ENCODE measurements around the gene RAB28.

Gene RAB28

GRCh38 chr4:13454786-13455185 lies 29.4 kb downstream of the RAB28 start:
- no peak overlapping the region for H3K4me3 ChIP-seq (ENCODE audit: low read depth, low read length)
- TF ChIP-seq CTCF (IDR thresholded peaks at IDR 0.05; ENCODE audit: low read depth, low read length) (no peak), MYC (IDR thresholded peaks at IDR 0.05; ENCODE audit: low read depth, low read length) (no peak), POLR2A (IDR thresholded peaks at IDR 0.05; ENCODE audit: extremely low read depth, insufficient read length) (no peak), MAX (IDR thresholded peaks at IDR 0.05; ENCODE audit: low read depth, low read length) (no peak)
- no peak for DNase-seq (ENCODE audit: low read depth)

- no peak overlapping the region for H3K4me3 ChIP-seq (ENCODE audit: low read depth, low read length)
- DNase-seq (ENCODE audit: low read depth): no peak
- TF ChIP-seq POLR2A (IDR thresholded peaks at IDR 0.05; ENCODE audit: extremely low read depth, insufficient read length) (no peak), CTCF (IDR thresholded peaks at IDR 0.05; ENCODE audit: low read depth, low read length) (no peak)
Observed at GRCh38 chr4:13452927-13453579, 31.1 kb downstream of the RAB28 start.

- TF ChIP-seq MYC (IDR thresholded peaks at IDR 0.05; ENCODE audit: low read depth, low read length): no peak
- no peak for TF ChIP-seq MAX (IDR thresholded peaks at IDR 0.05; ENCODE audit: low read depth, low read length)
- no peak for TF ChIP-seq POLR2A (IDR thresholded peaks at IDR 0.05; ENCODE audit: extremely low read depth, insufficient read length)
- H3K4me3 ChIP-seq (ENCODE audit: low read depth, low read length): no peak overlapping the region
Observed at GRCh38 chr4:13449590-13449989, 34.5 kb downstream of the RAB28 start.

GRCh38 chr4:13445841-13446790 lies 38.0 kb downstream of the RAB28 start:
- no peak for TF ChIP-seq POLR2A (IDR thresholded peaks at IDR 0.05; ENCODE audit: extremely low read depth, insufficient read length)
- no peak overlapping the region for H3K4me3 ChIP-seq (ENCODE audit: low read depth, low read length)
- DNase-seq (ENCODE audit: low read depth): no peak

More at GRCh38 chr4:13449590-13449989, 34.5 kb downstream of the RAB28 start:
- no peak for DNase-seq (ENCODE audit: low read depth)

GRCh38 chr4:13441506-13441905 lies 42.6 kb downstream of the RAB28 start:
- DNase-seq (ENCODE audit: low read depth): no peak
- TF ChIP-seq CTCF (IDR thresholded peaks at IDR 0.05; ENCODE audit: low read depth, low read length) (no peak), MAX (IDR thresholded peaks at IDR 0.05; ENCODE audit: low read depth, low read length) (no peak), POLR2A (IDR thresholded peaks at IDR 0.05; ENCODE audit: extremely low read depth, insufficient read length) (no peak), MYC (IDR thresholded peaks at IDR 0.05; ENCODE audit: low read depth, low read length) (no peak)
- H3K4me3 ChIP-seq (ENCODE audit: low read depth, low read length): no peak overlapping the region

- TF ChIP-seq POLR2A (IDR thresholded peaks at IDR 0.05; ENCODE audit: extremely low read depth, insufficient read length): no peak
- no peak for TF ChIP-seq MAX (IDR thresholded peaks at IDR 0.05; ENCODE audit: low read depth, low read length)
- TF ChIP-seq CTCF (IDR thresholded peaks at IDR 0.05; ENCODE audit: low read depth, low read length): no peak
- TF ChIP-seq MYC (IDR thresholded peaks at IDR 0.05; ENCODE audit: low read depth, low read length): no peak
- no peak overlapping the region for H3K4me3 ChIP-seq (ENCODE audit: low read depth, low read length)
- no peak for DNase-seq (ENCODE audit: low read depth)
Observed at GRCh38 chr4:13436962-13437361, 47.2 kb downstream of the RAB28 start.
